SH-SY5Y (cell line): Measurements from ENCODE around the gene MED23.

Source experiments
- GATA2 ChIP-seq: IDR thresholded peaks from 2 replicates; pipeline ENCODE4 v1.6.1; 2011; ENCODE audit warnings: mild to moderate bottlenecking, low read depth, low read length
- GATA3 ChIP-seq: IDR thresholded peaks from 2 replicates; pipeline ENCODE4 v1.6.1; 2011; ENCODE audit warnings: low read depth, mild to moderate bottlenecking, low read length, moderate library complexity

DNA sequence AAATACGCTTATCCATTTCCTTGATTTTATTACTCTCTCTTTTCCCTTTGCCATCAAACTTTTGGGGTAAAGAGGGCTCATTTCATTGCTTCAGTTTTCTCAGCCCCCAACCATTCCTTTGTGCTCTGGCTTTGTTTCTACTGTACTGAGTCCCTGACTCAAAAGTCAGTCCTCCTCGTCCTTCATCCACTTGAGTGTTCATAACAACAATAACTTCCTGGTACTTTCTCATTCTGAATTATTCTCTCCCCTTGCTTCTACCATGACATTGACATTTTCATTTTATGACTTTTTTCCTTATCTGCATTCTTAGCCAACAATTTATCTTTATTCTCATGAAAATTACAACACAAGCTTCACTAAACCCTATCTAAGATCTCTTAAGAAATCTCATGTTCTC lies 10.0 kb upstream of the MED23 start:
- no peak for TF ChIP-seq GATA2
- TF ChIP-seq GATA3, result no peak
